ENCODE results near the gene FAXC. TPM values are rescaled to one million over a fixed set of nuclear protein-coding genes. Genes with fewer than 3 reads are reported as not detected.
A peak's percentile ranks its signal among the peaks of the same experiment; 100 is the strongest.

Gene FAXC
- total RNA-seq, 1 donor from 2014 or later, result 2.5 TPM

DNA sequence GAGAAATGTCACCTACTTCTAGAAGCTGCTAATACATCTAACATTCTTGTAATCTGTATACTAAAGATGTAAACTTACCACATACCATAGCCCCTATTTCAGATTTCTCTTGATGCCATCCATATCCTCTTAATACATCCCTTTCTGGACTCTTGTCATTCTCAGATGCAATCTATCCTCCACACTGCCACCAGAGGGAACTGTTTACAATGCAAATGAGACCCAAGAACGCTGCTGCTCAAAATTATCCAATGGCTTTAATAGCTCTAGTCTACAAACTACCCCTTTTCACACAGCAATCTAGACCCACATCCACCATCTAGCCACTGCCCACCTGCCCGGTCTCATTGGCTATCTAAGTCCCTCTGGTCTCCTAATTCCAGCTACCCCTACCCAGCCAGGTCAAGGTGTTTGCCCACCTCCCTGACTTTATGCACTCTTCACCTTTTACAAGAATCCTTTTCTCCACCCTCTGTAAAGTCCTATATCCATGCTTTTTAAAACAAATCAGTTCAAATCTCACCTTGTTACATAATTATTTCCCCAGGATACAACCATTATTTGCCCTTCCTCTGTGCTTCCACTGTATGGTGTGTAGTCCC, 14.8 kb downstream of the FAXC start:
- H3K36me3 Mint-ChIP-seq (ENCODE audit: unreplicated experiment), result no peaks in the 10 kb centered on the region
- DNase-seq (ENCODE audit: extremely low spot score, unreplicated experiment), result no peak
- H3K4me1 Mint-ChIP-seq (ENCODE audit: unreplicated experiment), result peaks cover 4% of the 10 kb centered on the region
- H3K4me3 Mint-ChIP-seq (ENCODE audit: unreplicated experiment), result no peak overlapping the region
- no peaks in the 10 kb centered on the region for H3K27me3 Mint-ChIP-seq (ENCODE audit: unreplicated experiment)
- no peak overlapping the region for H3K27ac Mint-ChIP-seq (ENCODE audit: unreplicated experiment)
- no peaks in the 10 kb centered on the region for H3K9me3 Mint-ChIP-seq (ENCODE audit: unreplicated experiment)
- TF ChIP-seq, protein P1, sequence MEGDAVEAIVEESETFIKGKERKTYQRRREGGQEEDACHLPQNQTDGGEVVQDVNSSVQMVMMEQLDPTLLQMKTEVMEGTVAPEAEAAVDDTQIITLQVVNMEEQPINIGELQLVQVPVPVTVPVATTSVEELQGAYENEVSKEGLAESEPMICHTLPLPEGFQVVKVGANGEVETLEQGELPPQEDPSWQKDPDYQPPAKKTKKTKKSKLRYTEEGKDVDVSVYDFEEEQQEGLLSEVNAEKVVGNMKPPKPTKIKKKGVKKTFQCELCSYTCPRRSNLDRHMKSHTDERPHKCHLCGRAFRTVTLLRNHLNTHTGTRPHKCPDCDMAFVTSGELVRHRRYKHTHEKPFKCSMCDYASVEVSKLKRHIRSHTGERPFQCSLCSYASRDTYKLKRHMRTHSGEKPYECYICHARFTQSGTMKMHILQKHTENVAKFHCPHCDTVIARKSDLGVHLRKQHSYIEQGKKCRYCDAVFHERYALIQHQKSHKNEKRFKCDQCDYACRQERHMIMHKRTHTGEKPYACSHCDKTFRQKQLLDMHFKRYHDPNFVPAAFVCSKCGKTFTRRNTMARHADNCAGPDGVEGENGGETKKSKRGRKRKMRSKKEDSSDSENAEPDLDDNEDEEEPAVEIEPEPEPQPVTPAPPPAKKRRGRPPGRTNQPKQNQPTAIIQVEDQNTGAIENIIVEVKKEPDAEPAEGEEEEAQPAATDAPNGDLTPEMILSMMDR (IDR thresholded peaks at IDR 0.05), result peak; percentile 68

DNA sequence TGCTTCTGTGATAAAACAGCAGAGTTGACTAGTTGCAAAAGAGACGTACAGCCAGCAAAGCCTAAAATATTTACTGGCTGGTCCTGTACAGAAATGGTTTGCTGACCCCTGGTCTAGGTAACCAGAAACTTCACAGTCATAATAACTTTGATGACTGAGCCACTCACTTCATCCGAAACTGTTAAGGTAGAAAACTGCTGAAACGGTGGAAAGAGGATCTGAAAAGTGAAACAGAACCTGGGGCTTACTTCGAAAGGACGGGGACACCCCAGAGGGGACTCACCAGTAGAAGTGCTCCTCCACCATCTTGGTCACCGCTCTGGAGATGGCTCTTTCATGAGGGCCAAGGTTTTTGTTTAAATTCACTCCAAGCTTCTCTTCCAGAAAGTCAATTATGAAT, 16.4 kb downstream of the FAXC start:
- TF ChIP-seq, protein P1 (IDR thresholded peaks at IDR 0.05), result no peak
- no peak overlapping the region for H3K4me3 Mint-ChIP-seq (ENCODE audit: unreplicated experiment)
- H3K9me3 Mint-ChIP-seq (ENCODE audit: unreplicated experiment), result no peaks in the 10 kb centered on the region
- no peaks in the 10 kb centered on the region for H3K36me3 Mint-ChIP-seq (ENCODE audit: unreplicated experiment)
- H3K27me3 Mint-ChIP-seq (ENCODE audit: unreplicated experiment), result no peaks in the 10 kb centered on the region
- H3K4me1 Mint-ChIP-seq (ENCODE audit: unreplicated experiment), result peaks cover 4% of the 10 kb centered on the region
- H3K27ac Mint-ChIP-seq (ENCODE audit: unreplicated experiment), result no peak overlapping the region
- DNase-seq (ENCODE audit: extremely low spot score, unreplicated experiment), result no peak

DNA sequence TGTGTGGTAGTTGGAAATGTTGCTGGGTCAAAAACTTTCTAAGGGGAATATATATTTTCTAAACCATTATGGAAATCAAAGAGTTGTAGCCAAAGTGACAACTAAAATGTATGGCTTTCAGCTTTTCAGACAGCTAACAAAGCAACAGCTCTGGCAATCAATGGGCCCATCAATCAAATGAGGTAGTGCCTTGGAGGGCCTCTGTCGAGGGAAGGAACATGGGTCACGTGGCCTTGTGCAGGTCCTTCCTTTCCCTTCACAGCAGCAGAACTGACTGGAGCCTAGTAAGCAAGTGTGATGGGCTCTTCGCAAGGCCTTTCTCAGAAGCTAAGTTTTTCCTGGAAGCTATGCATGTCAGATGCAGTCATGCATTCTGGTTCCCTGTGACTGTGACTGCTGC, 17.9 kb downstream of the FAXC start:
- H3K9me3 Mint-ChIP-seq (ENCODE audit: unreplicated experiment), result no peaks in the 10 kb centered on the region
- TF ChIP-seq, protein P1 (IDR thresholded peaks at IDR 0.05), result no peak
- H3K27me3 Mint-ChIP-seq (ENCODE audit: unreplicated experiment), result no peaks in the 10 kb centered on the region
- no peak overlapping the region for H3K4me3 Mint-ChIP-seq (ENCODE audit: unreplicated experiment)
- H3K36me3 Mint-ChIP-seq (ENCODE audit: unreplicated experiment), result no peaks in the 10 kb centered on the region
- no peak for DNase-seq (ENCODE audit: extremely low spot score, unreplicated experiment)
- peaks cover 4% of the 10 kb centered on the region for H3K4me1 Mint-ChIP-seq (ENCODE audit: unreplicated experiment)
- no peak overlapping the region for H3K27ac Mint-ChIP-seq (ENCODE audit: unreplicated experiment)

DNA sequence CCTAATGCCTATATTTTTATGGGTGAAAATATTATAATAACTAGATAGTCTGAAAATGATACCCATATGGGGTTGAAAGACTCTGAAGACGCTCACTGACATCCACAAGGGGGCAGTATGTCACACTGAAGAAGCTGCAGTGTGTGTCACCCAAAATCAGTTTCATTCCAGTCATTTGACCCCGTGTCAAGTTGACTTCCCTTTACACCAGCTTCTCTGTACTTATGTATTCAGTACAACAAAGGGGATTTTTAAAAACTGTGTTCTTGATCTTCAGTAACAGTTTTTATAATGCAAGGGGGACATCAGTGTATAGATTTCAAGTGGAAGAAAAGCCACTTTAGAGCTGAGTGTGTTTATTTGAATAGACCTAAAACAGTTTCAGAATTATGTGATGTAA, 19.3 kb downstream of the FAXC start:
- Mint-ChIP-seq H3K4me1 (ENCODE audit: unreplicated experiment) (peaks cover 4% of the 10 kb centered on the region), H3K27ac (ENCODE audit: unreplicated experiment) (no peak overlapping the region), H3K27me3 (ENCODE audit: unreplicated experiment) (no peaks in the 10 kb centered on the region), H3K9me3 (ENCODE audit: unreplicated experiment) (no peaks in the 10 kb centered on the region), H3K4me3 (ENCODE audit: unreplicated experiment) (no peak overlapping the region), H3K36me3 (ENCODE audit: unreplicated experiment) (no peaks in the 10 kb centered on the region)
- TF ChIP-seq, protein P1 (IDR thresholded peaks at IDR 0.05), result peak; percentile 82
- no peak for DNase-seq (ENCODE audit: extremely low spot score, unreplicated experiment)

DNA sequence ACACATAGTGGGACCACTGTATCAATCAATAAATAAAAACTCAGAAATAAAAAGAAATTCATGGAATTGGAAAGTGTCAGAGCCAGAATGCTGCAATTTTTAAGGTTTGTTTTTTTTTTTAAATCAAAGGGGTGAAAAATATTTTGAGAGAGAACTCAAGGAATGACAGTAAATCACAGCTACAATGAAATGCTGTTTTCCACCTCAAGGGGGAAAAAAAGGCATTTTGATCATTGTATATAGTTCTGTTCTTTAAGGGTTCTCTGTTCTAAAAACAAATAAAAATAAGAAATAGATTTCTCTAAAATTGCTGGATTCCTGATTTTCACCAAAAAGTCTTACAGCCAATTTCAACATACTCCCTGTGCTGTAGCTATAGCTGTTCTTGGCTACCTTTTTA, 24.5 kb downstream of the FAXC start:
- H3K4me1 Mint-ChIP-seq (ENCODE audit: unreplicated experiment), result peaks cover 2% of the 10 kb centered on the region
- no peaks in the 10 kb centered on the region for H3K36me3 Mint-ChIP-seq (ENCODE audit: unreplicated experiment)
- DNase-seq (ENCODE audit: extremely low spot score, unreplicated experiment), result no peak
- no peaks in the 10 kb centered on the region for H3K27me3 Mint-ChIP-seq (ENCODE audit: unreplicated experiment)
- TF ChIP-seq, protein P1 (IDR thresholded peaks at IDR 0.05), result no peak
- H3K9me3 Mint-ChIP-seq (ENCODE audit: unreplicated experiment), result no peaks in the 10 kb centered on the region
- no peak overlapping the region for H3K4me3 Mint-ChIP-seq (ENCODE audit: unreplicated experiment)
- H3K27ac Mint-ChIP-seq (ENCODE audit: unreplicated experiment), result no peak overlapping the region
